HG03354 (cell line): ENCODE data around the gene GLB1L2.
"Not testable (repeated sequence)": the region's sequence is repeated elsewhere in the genome, so short reads cannot be mapped to it uniquely, and the experiment has no call there.

Experiments
- ATAC-seq: cut with Tn5 transposase; IDR thresholded peaks from one replicate; pipeline ENCODE4 v1.9.1; 2021; ENCODE audit warnings: mild to moderate bottlenecking; ENCODE audit not compliant: unreplicated experiment, poor library complexity, severe bottlenecking

The GLB1L2 gene

GRCh38 chr11:134331354-134332188 is at the start of gene GLB1L2:
GLB1L2 (plus strand) TSS chr11:134331988; CDS start chr11:134332062, 74 bp downstream.
- ATAC-seq: peak; percentile 88

- ATAC-seq: no peak
Measured at GRCh38 chr11:134282121-134283045, 49.4 kb upstream of the GLB1L2 start.

GRCh38 chr11:134283461-134284230 is 48.1 kb upstream of the GLB1L2 start:
- no peak for ATAC-seq

GRCh38 chr11:134284349-134284748 is 47.4 kb upstream of the GLB1L2 start:
- not testable (repeated sequence) for ATAC-seq

GRCh38 chr11:134287561-134287960 is 44.2 kb upstream of the GLB1L2 start:
- ATAC-seq: no peak

- no peak for ATAC-seq
Measured at GRCh38 chr11:134288486-134288885, 43.3 kb upstream of the GLB1L2 start.

- ATAC-seq: no peak
Measured at GRCh38 chr11:134289167-134289566, 42.6 kb upstream of the GLB1L2 start.

GRCh38 chr11:134289789-134290188 is 42.0 kb upstream of the GLB1L2 start:
- ATAC-seq: no peak

GRCh38 chr11:134290646-134291045 is 41.1 kb upstream of the GLB1L2 start:
- no peak for ATAC-seq

- no peak for ATAC-seq
Measured at GRCh38 chr11:134291196-134291595, 40.6 kb upstream of the GLB1L2 start.

GRCh38 chr11:134292661-134293060 is 39.1 kb upstream of the GLB1L2 start:
- no peak for ATAC-seq

- ATAC-seq: no peak
Measured at GRCh38 chr11:134293119-134294113, 38.4 kb upstream of the GLB1L2 start.

GRCh38 chr11:134294664-134295063 is 37.1 kb upstream of the GLB1L2 start:
- no peak for ATAC-seq

- no peak for ATAC-seq
Measured at GRCh38 chr11:134312223-134312622, 19.6 kb upstream of the GLB1L2 start.

GRCh38 chr11:134312807-134313206 is 19.0 kb upstream of the GLB1L2 start:
- no peak for ATAC-seq

GRCh38 chr11:134313379-134313778 is 18.4 kb upstream of the GLB1L2 start:
- ATAC-seq: no peak

GRCh38 chr11:134313821-134314607 is 17.8 kb upstream of the GLB1L2 start:
- no peak for ATAC-seq

- no peak for ATAC-seq
Measured at GRCh38 chr11:134317103-134317502, 14.7 kb upstream of the GLB1L2 start.
